ENCODE data around the gene BARHL1. TPM values are rescaled to one million over a fixed set of nuclear protein-coding genes. Genes with fewer than 3 reads are reported as not detected.

The BARHL1 gene
- total and polyA plus RNA-seq, 2 experiments from 2014 or later = not detected

GRCh38 chr9:132595319-132595718 is 12.9 kb downstream of the BARHL1 start (continued):
- no peak for TF ChIP-seq ZNF462 (CRISPR knock-in tag; IDR thresholded peaks at IDR 0.05)

- ATAC-seq = no peak
- Mint-ChIP-seq H3K36me3 (ENCODE audit: low read depth) (peaks cover 24% of the 10 kb centered on the region), H3K27ac (no peak overlapping the region), H3K9me3 (no peaks in the 10 kb centered on the region), H3K4me3 (no peak overlapping the region), H3K27me3 (ENCODE audit: insufficient read depth, low read depth, poor library complexity) (peaks cover 22% of the 10 kb centered on the region), H3K4me1 (peaks cover 35% of the 10 kb centered on the region)
- no peak overlapping the region for H3K27ac ChIP-seq (ENCODE audit: low read depth)
- no peak for DNase-seq (ENCODE audit: low spot score)
- H3K9me2 ChIP-seq (ENCODE audit: insufficient read depth) = no peaks in the 10 kb centered on the region
- peaks cover 25% of the 10 kb centered on the region for H3K27me3 ChIP-seq (ENCODE audit: insufficient read depth)
- H3K4me3 ChIP-seq = no peak overlapping the region
- no peak overlapping the region for H3K4me2 ChIP-seq
- H3K4me1 ChIP-seq (ENCODE audit: insufficient read depth) = peaks cover 22% of the 10 kb centered on the region
- H3K36me3 ChIP-seq (ENCODE audit: insufficient read depth) = no peaks in the 10 kb centered on the region
- no peak overlapping the region for H2AFZ ChIP-seq
- H3K79me2 ChIP-seq (replicated peaks; ENCODE audit: insufficient read depth) = no peaks in the 10 kb centered on the region
- H4K20me1 ChIP-seq (replicated peaks; ENCODE audit: insufficient read depth) = peaks cover 4% of the 10 kb centered on the region; the same call in 1 of the 2 replicates
- 0 out of 2 replicates have a peak, but pooled peaks cover 6% of the 10 kb centered on the region for H3F3A ChIP-seq (replicated peaks; ENCODE audit: low read depth)
- TF ChIP-seq ZNF331 (CRISPR knock-in tag; IDR thresholded peaks at IDR 0.05; ENCODE audit: low read depth) (no peak), EZH2 (IDR thresholded peaks at IDR 0.05; ENCODE audit: low read depth, unreplicated experiment) (no peak), ETS1 (IDR thresholded peaks at IDR 0.05) (no peak), ZNF462 (CRISPR knock-in tag; IDR thresholded peaks at IDR 0.05) (no peak)
These were observed 13.8 kb downstream of the BARHL1 start for GRCh38 chr9:132596200-132596599.
